Prostate gland (tissue), 2 donors: ENCODE results near the gene KMT5B. TPM values are rescaled to one million over a fixed set of nuclear protein-coding genes. Genes with fewer than 3 reads are reported as not detected.

Experiments
- DNase-seq: peaks from one replicate; pipeline ENCODE4 v3.0.0-alpha.2; 2019; ENCODE audit warnings: low spot score
- H3K27ac ChIP-seq, 2 donors: fragments of 200-600 bp; sonication (generic); 2 replicates each; pipeline ENCODE4 v1.5.1; 2017 to 2019
- H3K27me3 ChIP-seq: fragments of 200-600 bp; sonication (generic); replicated peaks from 2 replicates; pipeline ENCODE4 v1.5.1; 2019; ENCODE audit not compliant: insufficient read depth
- H3K36me3 ChIP-seq, 2 donors: fragments of 200-600 bp; sonication (generic); 1 replicate in 1 of 2; 2 replicates in 1 of 2; pipeline versions ENCODE4 v1.5.1 to v1.8.1; 2017 to 2019
- H3K4me1 ChIP-seq: fragments of 200-600 bp; sonication (generic); replicated peaks from 2 replicates; pipeline ENCODE4 v1.5.1; 2019
- H3K4me3 ChIP-seq, 2 donors: fragments of 200-600 bp; sonication (generic); 2 replicates each; pipeline ENCODE4 v1.5.1; 2017 to 2019
- H3K9me3 ChIP-seq: fragments of 200-600 bp; sonication (generic); 2 replicates; pipeline ENCODE4 v1.5.1; 2017
- POLR2A ChIP-seq: fragments of 450-650 bp; IDR thresholded peaks from one replicate; pipeline ENCODE4 v1.6.1; 2016; ENCODE audit warnings: antibody characterized with exemption, mild to moderate bottlenecking
- POLR2AphosphoS5 ChIP-seq: sonication (generic); formaldehyde crosslinking; IDR thresholded peaks from one replicate; pipeline ENCODE4 v1.6.1; 2017; ENCODE audit warnings: antibody characterized with exemption
- WGBS: methylation state at CpG from one replicate; pipeline ENCODE4 v1.1.5; 2018; 5-methylcytosine and 5-hydroxymethylcytosine counted together
- intact Hi-C: fragments of 100-400 bp; cut with DNase I; formaldehyde crosslinking; loops from one replicate; pipeline ENCODE4 v1.14.2; 2022
- total RNA-seq, 2 donors: library from RNA; depleted of rRNA; stranded (reverse); fragments of >200 nt; gene quantifications; one replicate each; pipeline ENCODE4 v1.1.0, GENCODE V29; 2016
- TF ChIP-seq, protein P1 (sequence below), 4 experiments: fragments of 200-600 bp in 2 of 4; fragments of 450-650 bp in 2 of 4; sonication (generic) in 2 of 4; IDR thresholded peaks; 1 replicate in 3 of 4; 2 replicates in 1 of 4; pipeline ENCODE4 v1.5.1; 2016 to 2019; ENCODE audit warnings: antibody characterized with exemption in 4 of 4, mild to moderate bottlenecking in 2 of 4, moderate library complexity in 2 of 4

KMT5B gene
- total RNA-seq, 2 donors from 2014 or later: 41.0 to 57.7 TPM

DNA sequence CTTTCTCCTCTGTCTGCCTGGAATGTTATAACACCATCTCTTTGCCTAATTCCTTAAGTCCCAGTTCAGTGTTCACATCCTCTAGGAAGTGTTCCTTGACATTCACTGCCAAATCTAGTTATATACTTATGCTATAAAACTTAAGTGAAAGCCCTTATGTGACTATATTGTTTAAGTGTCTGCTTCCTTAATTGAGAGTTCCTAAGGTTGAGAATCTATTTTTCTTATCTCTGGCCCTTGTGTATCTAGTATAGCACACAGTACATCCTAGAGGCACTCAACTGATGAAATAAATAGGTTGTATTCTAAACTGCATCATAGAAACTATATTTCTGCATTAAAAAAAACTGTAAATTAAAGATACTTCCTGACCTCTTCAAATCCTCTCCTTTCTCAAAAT, 16.9 kb downstream of the KMT5B start:
- Histone ChIP-seq H3K4me3 (no peak overlapping the region), H3K27me3 (no peaks in the 10 kb centered on the region), H3K27ac (no peak overlapping the region), H3K4me1 (no peaks in the 10 kb centered on the region), H3K36me3 (no peaks in the 10 kb centered on the region), H3K9me3 (no peaks in the 10 kb centered on the region)
- intact Hi-C loops: no loop called here
- DNase-seq: no peak
- TF ChIP-seq POLR2AphosphoS5: no peak
- TF ChIP-seq POLR2A: no peak
- TF ChIP-seq, protein P1, sequence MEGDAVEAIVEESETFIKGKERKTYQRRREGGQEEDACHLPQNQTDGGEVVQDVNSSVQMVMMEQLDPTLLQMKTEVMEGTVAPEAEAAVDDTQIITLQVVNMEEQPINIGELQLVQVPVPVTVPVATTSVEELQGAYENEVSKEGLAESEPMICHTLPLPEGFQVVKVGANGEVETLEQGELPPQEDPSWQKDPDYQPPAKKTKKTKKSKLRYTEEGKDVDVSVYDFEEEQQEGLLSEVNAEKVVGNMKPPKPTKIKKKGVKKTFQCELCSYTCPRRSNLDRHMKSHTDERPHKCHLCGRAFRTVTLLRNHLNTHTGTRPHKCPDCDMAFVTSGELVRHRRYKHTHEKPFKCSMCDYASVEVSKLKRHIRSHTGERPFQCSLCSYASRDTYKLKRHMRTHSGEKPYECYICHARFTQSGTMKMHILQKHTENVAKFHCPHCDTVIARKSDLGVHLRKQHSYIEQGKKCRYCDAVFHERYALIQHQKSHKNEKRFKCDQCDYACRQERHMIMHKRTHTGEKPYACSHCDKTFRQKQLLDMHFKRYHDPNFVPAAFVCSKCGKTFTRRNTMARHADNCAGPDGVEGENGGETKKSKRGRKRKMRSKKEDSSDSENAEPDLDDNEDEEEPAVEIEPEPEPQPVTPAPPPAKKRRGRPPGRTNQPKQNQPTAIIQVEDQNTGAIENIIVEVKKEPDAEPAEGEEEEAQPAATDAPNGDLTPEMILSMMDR (IDR thresholded peaks at IDR 0.05): no peak

DNA sequence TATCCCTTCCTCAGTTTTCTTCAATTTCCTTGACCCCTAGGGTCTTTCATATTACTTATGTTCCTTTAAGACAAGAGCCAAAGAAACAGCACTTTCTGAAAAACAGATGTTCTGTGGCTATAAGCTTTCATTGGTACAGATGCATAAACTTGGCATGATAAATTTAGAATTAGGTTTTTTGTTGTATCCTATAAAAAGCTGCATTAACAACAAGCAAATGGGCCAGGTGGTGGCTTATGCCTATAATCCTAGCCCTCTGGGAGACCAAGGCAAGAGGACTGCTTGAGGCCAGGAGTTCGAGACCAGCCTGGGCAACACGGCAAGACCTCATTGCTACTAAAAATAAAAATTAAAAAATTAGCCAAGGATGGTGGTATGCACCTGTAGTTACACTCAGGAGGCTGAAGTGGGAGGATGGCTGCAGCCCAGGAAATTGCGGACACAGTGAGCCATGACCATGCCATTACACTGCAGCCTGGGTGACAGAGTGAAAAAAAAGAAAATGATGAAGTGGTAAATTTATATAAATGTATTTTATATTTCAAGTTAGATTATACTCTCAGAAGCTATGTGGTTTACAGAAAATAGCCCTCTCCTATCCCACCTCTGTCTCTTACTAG, 18.3 kb downstream of the KMT5B start:
- Histone ChIP-seq H3K36me3 (no peaks in the 10 kb centered on the region), H3K4me1 (no peaks in the 10 kb centered on the region), H3K27me3 (no peaks in the 10 kb centered on the region), H3K27ac (no peak overlapping the region), H3K9me3 (no peaks in the 10 kb centered on the region), H3K4me3 (no peak overlapping the region)
- TF ChIP-seq, protein P1 (IDR thresholded peaks at IDR 0.05): no peak
- TF ChIP-seq POLR2AphosphoS5 (no peak), POLR2A (no peak)
- 93% methylated on average over 3 of the region's 3 CpGs for WGBS
- intact Hi-C loops: no loop called here
- no peak for DNase-seq

DNA sequence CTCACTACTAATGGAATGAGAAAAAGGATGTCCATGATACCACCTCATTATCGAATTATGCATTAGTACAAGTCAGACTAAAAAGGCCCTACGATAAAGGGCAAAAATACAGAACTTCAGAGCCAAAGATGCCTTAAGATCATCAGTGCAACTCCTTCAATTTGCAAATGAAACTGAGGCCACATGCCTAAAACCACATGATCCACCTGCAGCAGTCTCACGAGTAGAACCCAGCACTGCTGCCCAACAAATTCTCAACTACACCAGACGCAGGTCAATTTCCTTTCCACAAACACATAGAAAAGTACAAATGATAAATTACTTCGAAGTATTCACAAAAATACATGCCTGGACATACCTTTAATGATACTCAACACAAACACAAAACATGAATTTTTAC, 20.1 kb downstream of the KMT5B start:
- 79% methylated on average over 5 of the region's 5 CpGs for WGBS
- H3K27me3 ChIP-seq: no peaks in the 10 kb centered on the region
- no peaks in the 10 kb centered on the region for H3K36me3 ChIP-seq
- no peak overlapping the region for H3K4me3 ChIP-seq
- H3K9me3 ChIP-seq: no peaks in the 10 kb centered on the region
- no peak overlapping the region for H3K27ac ChIP-seq
- no peak for DNase-seq
- TF ChIP-seq, protein P1 (IDR thresholded peaks at IDR 0.05): no peak
- TF ChIP-seq POLR2A: no peak
- TF ChIP-seq POLR2AphosphoS5: no peak
- intact Hi-C loops: no loop called here
- no peaks in the 10 kb centered on the region for H3K4me1 ChIP-seq

DNA sequence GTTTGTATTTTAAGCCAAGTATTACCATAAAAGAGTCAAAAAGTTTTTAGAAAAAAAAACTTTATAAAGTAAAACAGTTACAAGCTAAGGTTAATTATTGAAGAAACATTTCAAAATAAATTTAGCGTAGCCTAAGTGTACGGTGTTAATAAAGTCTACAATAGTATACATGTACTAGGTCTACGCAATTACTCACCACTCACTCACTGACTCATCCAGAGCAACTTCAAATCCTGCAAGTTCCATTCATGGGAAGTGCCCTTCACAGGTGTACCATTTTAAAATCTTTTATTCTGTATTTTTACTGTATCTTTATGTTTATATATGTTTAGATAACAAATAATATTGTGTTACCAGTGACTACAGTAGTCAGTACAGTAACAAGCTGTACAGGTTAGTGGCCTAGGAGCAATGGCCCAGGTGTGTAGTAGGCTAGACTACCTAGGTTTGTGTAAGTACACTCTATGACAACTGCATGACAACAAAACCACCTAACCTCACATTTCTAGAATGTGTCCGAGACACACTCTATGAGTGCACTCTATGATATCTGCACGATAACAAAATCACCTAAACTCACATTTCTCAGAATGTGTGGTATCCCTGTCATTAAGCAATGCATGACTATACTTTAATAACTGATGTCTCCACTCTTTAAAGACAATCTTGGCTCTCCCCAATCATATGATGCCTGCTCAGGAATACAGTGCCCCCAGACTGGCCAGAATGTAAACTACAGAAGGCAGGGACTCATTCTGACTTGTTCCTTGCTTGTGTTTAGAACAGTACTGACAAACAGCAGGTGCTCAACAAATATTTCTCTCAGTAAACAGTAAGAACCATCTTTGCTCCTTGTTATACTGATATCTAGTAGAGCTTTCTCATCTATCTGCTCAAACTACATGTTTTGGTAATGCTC, 21.2 kb downstream of the KMT5B start:
- H3K27me3 ChIP-seq: no peaks in the 10 kb centered on the region
- DNase-seq: no peak
- no peak for TF ChIP-seq POLR2AphosphoS5
- no peak for TF ChIP-seq POLR2A
- TF ChIP-seq, protein P1 (IDR thresholded peaks at IDR 0.05): no peak
- no peaks in the 10 kb centered on the region for H3K9me3 ChIP-seq
- no peaks in the 10 kb centered on the region for H3K36me3 ChIP-seq
- H3K4me3 ChIP-seq: no peak overlapping the region
- H3K27ac ChIP-seq: no peak overlapping the region
- WGBS: 87% methylated on average over 5 of the region's 5 CpGs
- H3K4me1 ChIP-seq: no peaks in the 10 kb centered on the region
- intact Hi-C loops: no loop called here

DNA sequence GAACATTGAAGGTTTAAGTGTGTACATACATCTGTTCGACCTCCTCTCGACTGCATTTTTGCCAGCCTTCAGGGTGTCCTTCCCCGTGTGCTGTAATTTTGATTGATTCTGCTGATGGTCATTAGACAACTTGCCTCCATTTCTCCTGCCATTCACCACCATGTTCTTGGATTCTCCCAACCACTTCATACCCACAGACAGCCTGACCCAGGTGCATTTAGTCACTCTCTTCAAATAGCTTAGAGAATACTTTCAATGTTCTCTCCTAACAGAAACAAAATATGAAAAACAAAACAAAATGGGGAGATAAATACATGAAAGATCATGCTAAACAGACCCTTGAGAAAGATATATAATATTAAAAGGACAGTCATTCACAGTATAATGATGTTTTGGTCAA, 23.2 kb downstream of the KMT5B start:
- Histone ChIP-seq H3K36me3 (no peaks in the 10 kb centered on the region), H3K27me3 (no peaks in the 10 kb centered on the region), H3K4me1 (no peaks in the 10 kb centered on the region), H3K27ac (no peak overlapping the region), H3K9me3 (no peaks in the 10 kb centered on the region), H3K4me3 (no peak overlapping the region)
- TF ChIP-seq, protein P1 (IDR thresholded peaks at IDR 0.05): no peak
- TF ChIP-seq POLR2A (no peak), POLR2AphosphoS5 (no peak)
- WGBS: 81% methylated on average over 3 of the region's 3 CpGs
- DNase-seq: no peak
- intact Hi-C loops: no loop called here
